ENCODE data around the gene SPRED2.

The SPRED2 gene

GRCh38 chr2:65355186-65355831, 77.1 kb downstream of the SPRED2 start:
- H3K27ac ChIP-seq = peak overlapping the region; percentile 35

GRCh38 chr2:65354773-65355172, 77.6 kb downstream of the SPRED2 start:
- no peak for TF ChIP-seq CTCF (conservative IDR thresholded peaks at IDR 0.05)
- peak overlapping the region; percentile 35 for H3K27ac ChIP-seq

More at GRCh38 chr2:65355186-65355831, 77.1 kb downstream of the SPRED2 start:
- TF ChIP-seq CTCF (conservative IDR thresholded peaks at IDR 0.05) = no peak

DNA sequence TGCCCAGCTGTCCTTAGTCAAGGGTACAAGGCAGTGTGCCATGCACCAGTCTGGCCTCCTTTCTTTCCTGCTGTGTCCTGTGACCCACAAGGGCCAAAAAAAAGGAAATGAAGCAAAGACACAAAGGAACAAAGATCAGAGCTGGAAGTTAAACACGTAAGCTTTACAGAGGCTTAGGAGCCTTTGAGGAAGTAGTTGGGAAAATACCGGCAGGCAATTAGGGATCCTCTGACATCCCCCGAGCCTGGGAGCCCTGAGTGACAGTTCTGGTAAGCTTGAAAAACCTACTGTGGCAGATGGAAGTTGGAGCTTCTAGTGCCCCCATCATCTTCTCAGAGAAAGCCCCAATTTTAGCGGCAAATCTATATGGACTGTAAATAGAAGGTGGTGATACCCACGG, 78.5 kb downstream of the SPRED2 start:
- no peak for TF ChIP-seq CTCF (conservative IDR thresholded peaks at IDR 0.05)
- no peak overlapping the region; the same call in 1 of the 2 replicates for H3K27ac ChIP-seq

- no peak for TF ChIP-seq CTCF (conservative IDR thresholded peaks at IDR 0.05)
- H3K27ac ChIP-seq = no peak overlapping the region
Observed at GRCh38 chr2:65353046-65353445, 79.4 kb downstream of the SPRED2 start.

DNA sequence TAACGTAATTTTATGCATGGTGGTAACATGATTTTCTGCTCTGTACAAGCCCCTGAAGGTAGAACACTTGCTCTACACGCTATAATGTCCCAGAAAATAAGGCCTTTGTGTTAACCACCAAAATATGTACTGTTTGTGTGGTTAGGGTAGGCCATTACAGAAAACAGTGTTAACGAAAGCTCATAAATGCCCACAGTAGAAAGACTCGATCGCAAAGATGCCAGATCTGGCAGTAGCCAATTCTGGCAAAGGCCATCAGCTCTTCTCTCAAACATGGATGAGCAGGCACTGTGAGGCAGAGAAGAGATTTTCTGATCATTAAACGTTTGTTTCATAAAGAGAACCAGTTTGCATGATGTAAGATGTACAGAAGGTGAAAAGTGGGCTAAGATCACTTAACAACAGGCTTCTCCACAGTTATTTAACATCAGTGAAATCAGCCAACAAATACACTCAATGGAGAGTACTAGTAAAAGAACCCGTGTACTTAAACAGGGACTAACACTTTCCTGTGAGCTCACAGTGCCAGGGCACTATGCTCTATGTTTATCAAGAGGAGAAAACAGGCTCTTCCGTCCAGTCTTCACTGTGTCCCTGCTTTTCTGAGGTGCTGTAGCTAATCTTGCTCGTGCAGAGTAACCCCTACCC, 80.3 kb downstream of the SPRED2 start:
- no peak overlapping the region for H3K27ac ChIP-seq
- no peak for TF ChIP-seq CTCF (conservative IDR thresholded peaks at IDR 0.05)

DNA sequence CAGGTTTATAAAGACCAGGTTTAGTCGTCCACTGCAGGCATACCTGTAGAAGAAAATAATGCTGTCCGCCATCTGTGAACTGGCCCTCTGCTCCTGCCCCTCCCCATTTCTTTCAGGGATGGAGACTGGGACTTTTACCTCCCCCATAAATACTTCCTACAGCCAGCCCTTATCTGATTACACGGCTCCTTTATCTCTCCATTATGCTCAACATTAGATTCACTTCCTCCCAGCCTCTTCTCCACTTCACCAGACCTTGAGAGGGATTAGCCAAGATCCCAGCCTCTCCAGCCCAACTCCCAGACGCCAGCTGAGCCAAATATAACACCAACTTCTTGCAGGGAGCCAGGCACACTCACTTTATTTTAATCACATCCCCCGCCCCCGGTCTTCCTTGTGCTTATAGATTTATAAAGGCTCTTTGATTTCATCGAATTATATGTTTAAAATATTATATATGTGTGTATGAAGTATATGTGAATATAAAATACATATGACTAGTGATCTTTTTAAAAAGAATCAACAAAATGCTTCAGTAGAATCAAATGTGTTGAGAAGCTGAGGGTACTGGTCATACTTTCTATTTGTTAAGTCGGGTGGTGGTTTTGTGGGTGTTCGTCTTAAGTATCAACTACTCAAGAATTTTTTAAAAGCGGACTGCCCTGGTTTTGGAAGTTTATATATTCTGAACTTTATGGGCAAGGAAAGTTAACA, 81.0 kb downstream of the SPRED2 start:
- no peak overlapping the region for H3K27ac ChIP-seq
- TF ChIP-seq CTCF (conservative IDR thresholded peaks at IDR 0.05) = no peak

DNA sequence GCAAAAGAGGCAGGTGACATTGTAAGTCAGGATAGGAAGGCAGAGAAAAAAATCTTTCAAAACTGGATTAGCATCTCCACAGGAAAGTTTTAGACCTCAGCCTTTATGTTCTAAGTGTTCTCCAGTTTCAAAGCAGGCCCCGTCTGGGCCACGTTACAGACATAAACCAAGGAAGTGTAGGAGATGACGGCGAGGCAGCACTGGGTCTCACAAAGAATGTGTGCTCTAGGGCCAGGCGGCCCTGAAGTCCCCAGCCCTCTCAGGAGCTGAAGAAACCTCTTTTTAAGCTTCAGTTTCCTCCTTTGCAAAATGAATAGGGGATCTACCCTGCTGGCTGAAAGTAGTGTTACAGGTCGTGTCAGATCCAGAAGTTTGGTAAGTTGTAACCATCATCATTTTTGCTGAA, 81.7 kb downstream of the SPRED2 start:
- no peak overlapping the region for H3K27ac ChIP-seq
- TF ChIP-seq CTCF (conservative IDR thresholded peaks at IDR 0.05) = peak; percentile 29; the same call in 1 of the 2 replicates

Data from VCaP (cell line).